K562 (cell line): ENCODE measurements around the gene CCR8. TPM values are rescaled to one million over a fixed set of nuclear protein-coding genes. Genes with fewer than 3 reads are reported as not detected.
A peak's percentile ranks its signal among the peaks of the same experiment; 100 is the strongest.

ENCODE experiments used
- ATAC-seq: fragments of 200-7000 bp; cut with Tn5 transposase; 3 replicates; pipeline ENCODE4 v1.9.1; 2020; ENCODE audit warnings: moderate library complexity
- BruUV-seq: library from RNA; stranded (reverse); fragments of 400-500 nt; replicated peaks from 2 replicates; lab custom pipeline; 2021; lab: Mats Ljungman, UMichigan
- CTCF ChIA-PET: fragments of 300-600 bp; formaldehyde crosslinking; extraction: SDS; loops from one replicate; lab custom pipeline; 2021; ENCODE audit warnings: low intra/inter-chr PET ratio; lab: Yijun Ruan, JAX
- POLR2A ChIA-PET: fragments of 300-600, 350-650 bp; sonication (Branson Sonifier 250); formaldehyde crosslinking; extraction: SDS; loops from one replicate; lab custom pipeline; 2021; ENCODE audit warnings: antibody characterized with exemption, inconsistent platforms; lab: Yijun Ruan, JAX
- DNase-seq, 4 experiments: peaks; one replicate each; pipeline versions ENCODE4 v3.0.0 to v3.0.0-alpha.2; 2011 to 2018; ENCODE audit warnings: low spot score in 3 of 4, mixed read lengths in 3 of 4; ENCODE audit errors: extremely low read depth in 1 of 4
- FAIRE-seq: peaks from 2 replicates; lab custom pipeline; 2011; peaks lifted over from hg19 to GRCh38; lab: Jason Lieb, UNC
- H2AFZ ChIP-seq: 2 replicates; pipeline ENCODE4 v1.6.0; 2011; ENCODE audit warnings: low read depth, low read length, control low read depth, inconsistent platforms
- H3K27ac ChIP-seq: fragments of 200-600 bp; 3 replicates; pipeline ENCODE4 v1.8.0; 2011; ENCODE audit warnings: low read depth, mild to moderate bottlenecking, control low read depth, inconsistent platforms, low read length, moderate library complexity, mixed read lengths; ENCODE audit errors: extremely low read depth
- H3K27me3 ChIP-seq, 2 experiments: fragments of 300-600 bp in 1 of 2; 2 replicates in 1 of 2; 3 replicates in 1 of 2; pipeline versions ENCODE4 v1.6.0 to v1.8.0; 2011; ENCODE audit warnings: inconsistent platforms in 2 of 2, low read length in 2 of 2, mild to moderate bottlenecking in 1 of 2, mixed read lengths in 1 of 2, moderate library complexity in 1 of 2; ENCODE audit not compliant: control insufficient read depth in 2 of 2, insufficient read depth in 2 of 2
- H3K36me3 ChIP-seq: fragments of 300-600 bp; 3 replicates; pipeline ENCODE4 v1.8.0; 2011; ENCODE audit warnings: mild to moderate bottlenecking, low read length, inconsistent platforms; ENCODE audit not compliant: control insufficient read depth, insufficient read depth
- H3K4me1 ChIP-seq, 2 experiments: fragments of 200-600 bp in 1 of 2; replicated peaks in 1 of 2; 2 replicates in 1 of 2; 3 replicates in 1 of 2; pipeline versions ENCODE4 v1.5.1 to v1.8.0; 2011; ENCODE audit warnings: inconsistent platforms in 2 of 2, low read length in 2 of 2, mild to moderate bottlenecking in 1 of 2, mixed read lengths in 1 of 2, moderate library complexity in 1 of 2; ENCODE audit not compliant: control insufficient read depth in 2 of 2, insufficient read depth in 2 of 2
- H3K4me2 ChIP-seq: 2 replicates; pipeline ENCODE4 v1.6.1; 2011; ENCODE audit warnings: low read length, control low read depth, inconsistent platforms, mixed read lengths; ENCODE audit not compliant: insufficient read depth
- H3K4me3 ChIP-seq: fragments of 200-600 bp; sonication (generic), shearing (Covaris generic); 2 replicates; pipeline ENCODE4 v1.5.1; 2016; ENCODE audit warnings: control low read depth, inconsistent platforms
- H3K79me2 ChIP-seq: fragments of 200-600 bp; 3 replicates; pipeline ENCODE4 v1.8.0; 2011; ENCODE audit warnings: low read length, inconsistent platforms; ENCODE audit not compliant: control insufficient read depth, insufficient read depth
- H3K9ac ChIP-seq, 2 experiments: 2 replicates each; pipeline versions ENCODE4 v1.6.0 to v1.6.1; 2011; ENCODE audit warnings: low read depth in 2 of 2, low read length in 2 of 2, control low read depth in 1 of 2, inconsistent platforms in 1 of 2, mild to moderate bottlenecking in 1 of 2, mixed read lengths in 1 of 2; ENCODE audit not compliant: insufficient read depth in 1 of 2
- H3K9me1 ChIP-seq: one replicate; pipeline ENCODE4 v1.6.0; 2011; ENCODE audit warnings: inconsistent platforms, mild to moderate bottlenecking, low read length, moderate library complexity; ENCODE audit not compliant: control insufficient read depth, insufficient read depth
- H3K9me3 ChIP-seq: replicated peaks from 2 replicates; pipeline ENCODE4 v1.5.1; 2011; ENCODE audit warnings: low read depth, low read length, inconsistent platforms; ENCODE audit not compliant: control insufficient read depth, insufficient read depth
- H4K20me1 ChIP-seq: replicated peaks from 2 replicates; pipeline ENCODE4 v1.6.1; 2011; ENCODE audit warnings: low read length, inconsistent platforms, mixed read lengths; ENCODE audit not compliant: control insufficient read depth, insufficient read depth
- BRCA1 ChIP-seq, 2 experiments: fragments of 450-650 bp in 1 of 2; sonication (generic) in 1 of 2; formaldehyde crosslinking in 1 of 2; IDR thresholded peaks; 2 replicates each; pipeline versions ENCODE4 v1.5.0 to v1.6.1; 2017 to 2020; ENCODE audit warnings: mild to moderate bottlenecking in 1 of 2, missing genetic modification reagents in 1 of 2
- ETS2 ChIP-seq: IDR thresholded peaks from 2 replicates; pipeline ENCODE4 v1.6.1; 2016; ENCODE audit warnings: borderline replicate concordance, missing genetic modification characterization, mild to moderate bottlenecking, moderate library complexity, missing compliant biosample characterization; ENCODE audit not compliant: poor library complexity, severe bottlenecking
- HINFP ChIP-seq: fragments of 450-650 bp; conservative IDR thresholded peaks from 2 replicates; pipeline ENCODE4 v1.6.1; 2016; ENCODE audit warnings: missing genetic modification characterization, low read depth, mild to moderate bottlenecking, control low read depth, missing compliant biosample characterization
- NCOA4 ChIP-seq: fragments of 450-650 bp; IDR thresholded peaks from 2 replicates; pipeline ENCODE4 v1.6.1; 2018; ENCODE audit warnings: mild to moderate bottlenecking; ENCODE audit not compliant: partially characterized antibody
- POLR2AphosphoS5 ChIP-seq: IDR thresholded peaks from 2 replicates; pipeline ENCODE4 v1.6.1; 2011; ENCODE audit warnings: mild to moderate bottlenecking, low read depth, low read length, moderate library complexity; ENCODE audit not compliant: control insufficient read depth, insufficient read depth
- RBM15 ChIP-seq: fragments of 200-400 bp; formaldehyde crosslinking; IDR thresholded peaks from 2 replicates; pipeline ENCODE4 v1.6.1; 2018; ENCODE audit warnings: mild to moderate bottlenecking, low read length, moderate library complexity; ENCODE audit not compliant: insufficient read depth
- UBTF ChIP-seq, 2 experiments: IDR thresholded peaks; 2 replicates each; pipeline ENCODE4 v1.6.1; 2012; ENCODE audit warnings: improper control_type of control experiment in 2 of 2, low read depth in 2 of 2, low read length in 2 of 2, borderline replicate concordance in 1 of 2
- ZBTB11 ChIP-seq, 3 experiments: fragments of 200-800 bp in 1 of 3; fragments of 250-450 bp in 1 of 3; fragments of 450-650 bp in 1 of 3; sonication (Bioruptor Pico) in 1 of 3; sonication (Bioruptor generic) in 1 of 3; formaldehyde crosslinking in 1 of 3; IDR thresholded peaks; 2 replicates each; pipeline versions ENCODE4 v1.6.1 to v1.8.0; 2016 to 2022; ENCODE audit warnings: mild to moderate bottlenecking in 2 of 3, missing genetic modification characterization in 2 of 3, missing compliant biosample characterization in 1 of 3, moderate library complexity in 1 of 3
- ZBTB34 ChIP-seq: fragments of 250-450 bp; sonication (Bioruptor Pico); IDR thresholded peaks from 2 replicates; pipeline ENCODE4 v1.8.0; 2021; ENCODE audit warnings: mild to moderate bottlenecking, moderate library complexity
- ZNF57 ChIP-seq: fragments of 450-650 bp; formaldehyde crosslinking; IDR thresholded peaks from 2 replicates; pipeline ENCODE4 v1.4.0; 2020; ENCODE audit warnings: mild to moderate bottlenecking, moderate library complexity
- ZNF785 ChIP-seq: fragments of 250-450 bp; sonication (Bioruptor Pico); IDR thresholded peaks from 2 replicates; pipeline ENCODE4 v1.4.0; 2020; ENCODE audit warnings: mild to moderate bottlenecking
- WGBS: fragments of 100-300 bp; shearing (Covaris generic); methylation state at CpG from one replicate; pipeline ENCODE4 v1.1.6; 2016; ENCODE audit warnings: low coverage, mixed read lengths; ENCODE audit not compliant: insufficient coverage; ENCODE audit errors: missing lambda C conversion rate; 5-methylcytosine and 5-hydroxymethylcytosine counted together
- in situ Hi-C: fragments of 300-500 bp; cut with MboI; formaldehyde crosslinking; loops from 4 replicates; pipeline ENCODE4 v1.15.0; 2018; ENCODE audit warnings: inconsistent platforms, mixed read lengths
- intact Hi-C: fragments of 100-400 bp; cut with micrococcal nuclease; formaldehyde crosslinking; loops from 2 replicates; pipeline ENCODE4 v1.14.2; 2022
- polyA plus RNA-seq, 8 experiments: library from polyadenylated mRNA; depleted of rRNA in 4 of 8; stranded (reverse) in 5 of 8; unstranded in 3 of 8; fragments of >200 nt; fragmentation: Nextera tagmentation in 2 of 8; fragmentation: Illumina TruSeq in 1 of 8; extraction: Ambion mirVana in 2 of 8; extraction: Trizol in 1 of 8; gene quantifications; 2 replicates each; pipeline versions ENCODE4 v1.2.1 to v1.2.3, GENCODE V29; 2011 to 2014; ENCODE audit warnings: inconsistent platforms in 1 of 8, missing spikeins in 1 of 8
- total RNA-seq, 7 experiments: library from RNA; depleted of rRNA in 6 of 7; stranded (reverse); fragments of >200 nt in 6 of 7; fragmentation: Illumina TruSeq in 2 of 7; extraction: Trizol in 2 of 7; gene quantifications; 2 replicates each; pipeline versions ENCODE4 v1.2.1 to v1.2.3, GENCODE V29; 2011 to 2021; ENCODE audit warnings: low replicate concordance in 1 of 7

The CCR8 gene
- total and polyA plus RNA-seq, 9 of the 15 experiments (the other 6 are each of a cell fraction or from before 2014, with no cell fraction given), result not detected

GRCh38 chr3:39291903-39292329 lies 37.6 kb upstream of the CCR8 start:
- peak; percentile 83 for FAIRE-seq
- TF ChIP-seq HINFP (tag) (no peak), NCOA4 (no peak), UBTF (IDR thresholded peaks at IDR 0.05; ENCODE audit: borderline replicate concordance in 1 of 2, low read depth in 2 of 2, low read length in 2 of 2) (no peak), ZBTB34 (CRISPR knock-in tag) (no peak), ZNF785 (CRISPR knock-in tag) (no peak), RBM15 (no peak), ZBTB11 (CRISPR knock-in tag; IDR thresholded peaks at IDR 0.05) (no peak), POLR2AphosphoS5 (no peak), BRCA1 (IDR thresholded peaks at IDR 0.05) (no peak), BRCA1 (CRISPR knock-in tag; IDR thresholded peaks at IDR 0.05) (no peak), ZNF57 (CRISPR knock-in tag) (no peak), ETS2 (tag) (no peak)

More at GRCh38 chr3:39291903-39292329, 37.6 kb upstream of the CCR8 start:
- BruUV-seq, result no TSS peak
- Histone ChIP-seq H3K36me3 (no peaks in the 10 kb centered on the region), H3K4me2 (no peak overlapping the region), H2AFZ (no peak overlapping the region; the same call in 1 of the 2 replicates), H3K27me3 (peaks cover 3 to 20% of the 10 kb centered on the region in 2 experiments; a peak in 3 of 5 replicates), H3K9ac (no peak overlapping the region), H4K20me1 (no peaks in the 10 kb centered on the region), H3K4me1 (peaks cover 3 to 9% of the 10 kb centered on the region in 2 experiments; a peak in 3 of 5 replicates), H3K27ac (no peak overlapping the region), H3K9me3 (no peaks in the 10 kb centered on the region), H3K4me3 (no peak overlapping the region), H3K79me2 (no peaks in the 10 kb centered on the region), H3K9me1 (no peaks in the 10 kb centered on the region)
- DNase-seq, result peak; percentile 76 to 84 (median 81)
- CTCF ChIA-PET, result interaction anchor here (0.7 to 2.5 kb wide), 5 partner anchors 85 to 167 kb away, joined by 3 to 9 read pairs (median 4); partner anchors contain the start of gene XIRP1
- WGBS, result 0% methylated on average over 5 of the region's 5 CpGs
- ATAC-seq, result peak; percentile 76
- in situ Hi-C loops (no loop called here), intact Hi-C loops (loop anchor here (1.0 kb wide), 1 partner anchor 86 kb away; no protein-coding TSS in a partner anchor)
- POLR2A ChIA-PET, result interaction anchor here (0.6 to 2.2 kb wide), 7 partner anchors 12 to 174 kb away, joined by 3 to 14 read pairs (median 3); partner anchors contain the start of genes CX3CR1, RPSA and XIRP1
